Activated CD8-positive, alpha-beta memory T cell treated with anti-CD3 and anti-CD28 coated beads for 4 hours (primary cell): ENCODE results near the gene CPEB4.

Experiments used
- DNase-seq, 2 donors: peaks; one replicate each; pipeline ENCODE4 v3.0.0-alpha.2; 2020; ENCODE audit warnings: low read depth in 2 of 2

Gene CPEB4

DNA sequence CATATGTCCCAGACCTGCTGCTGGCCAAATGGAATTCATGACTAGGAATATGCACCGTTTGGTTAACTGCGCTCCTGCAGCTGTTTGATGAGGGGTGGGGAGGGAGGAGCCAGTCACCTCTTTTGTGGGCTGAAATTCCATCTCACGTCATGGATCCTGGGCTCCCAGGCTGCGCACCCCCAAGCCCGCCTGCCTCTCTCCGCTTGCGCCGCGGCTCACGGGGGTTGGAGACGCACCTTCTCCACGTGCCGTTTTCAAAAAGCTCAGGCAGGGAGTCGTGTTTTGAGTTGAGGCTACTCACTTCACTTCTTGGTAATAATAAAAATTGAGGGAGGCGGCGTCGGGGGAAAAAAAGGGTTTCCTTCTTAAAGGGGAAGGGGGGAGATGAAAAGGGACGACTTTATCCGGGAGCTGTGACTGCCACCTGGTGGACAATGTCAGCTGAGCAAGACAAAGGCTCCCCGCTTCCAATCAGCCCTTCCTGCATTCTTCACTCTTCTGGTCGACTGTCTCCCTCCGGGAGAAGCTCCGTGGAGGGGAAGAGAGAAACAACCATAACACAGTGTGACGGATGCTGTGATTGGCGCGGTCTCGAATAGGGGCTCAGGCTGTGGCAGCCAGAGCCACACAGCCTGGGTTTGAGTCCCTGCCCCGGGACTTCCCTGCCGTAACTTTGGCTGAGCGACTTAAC lies 84.9 kb downstream of the CPEB4 start:
- DNase-seq, result peak; percentile 46 to 56

- no peak for DNase-seq
Observed at GRCh38 chr5:173973616-173973969, 85.4 kb downstream of the CPEB4 start.

DNA sequence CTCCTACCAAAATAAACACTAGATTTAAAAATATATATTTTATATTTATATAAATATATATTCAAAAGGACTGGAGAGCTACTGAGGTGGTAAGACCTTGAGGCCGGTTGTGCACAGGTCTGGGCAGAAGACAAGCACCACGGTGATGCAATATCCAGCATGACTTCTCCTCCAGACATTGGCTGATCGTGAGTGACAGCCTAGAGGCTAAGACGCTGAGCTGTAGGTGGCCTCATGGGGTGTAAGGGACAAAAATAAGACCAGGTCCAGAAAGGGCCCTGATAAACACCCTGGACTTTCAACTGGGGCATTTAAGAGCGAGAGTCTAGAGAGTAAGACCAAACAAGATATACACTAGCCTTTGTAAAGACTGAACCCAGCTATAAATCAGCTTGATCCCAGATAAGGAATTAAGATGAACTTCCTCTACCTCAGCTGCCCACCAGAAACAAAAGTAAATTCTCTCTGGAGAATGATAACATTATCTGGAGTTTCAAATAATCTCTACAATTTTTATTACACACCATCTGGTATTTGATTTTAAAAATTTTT lies 86.6 kb downstream of the CPEB4 start:
- DNase-seq, result no peak

- DNase-seq, result no peak
Observed at GRCh38 chr5:173981185-173981761, 93.1 kb downstream of the CPEB4 start.

DNA sequence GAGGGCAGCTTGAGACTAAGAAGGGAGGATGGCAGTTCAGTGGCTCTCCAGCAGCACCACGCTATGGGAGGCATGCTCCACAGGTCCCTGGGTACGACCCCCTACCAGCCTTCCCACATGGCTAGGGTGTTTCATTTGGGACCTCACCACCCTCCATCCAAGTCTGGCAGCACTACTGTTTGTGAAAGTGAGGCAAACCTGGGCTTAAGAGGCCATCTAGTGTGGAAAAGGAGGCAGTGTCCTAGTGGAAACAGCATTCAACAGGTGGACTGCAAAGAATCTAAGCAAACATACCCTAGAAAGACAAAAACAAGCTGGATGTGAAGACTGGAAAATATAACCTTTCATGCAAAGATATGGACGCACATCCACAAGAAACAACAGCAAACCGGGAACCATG lies 96.1 kb downstream of the CPEB4 start:
- DNase-seq, result no peak

GRCh38 chr5:173988554-173989431 lies 100.6 kb downstream of the CPEB4 start, which contains the start of gene C5orf47:
TSS of gene C5orf47 (plus strand) at chr5:173989170. CDS start at chr5:173989264, 94 bp downstream.
- no peak for DNase-seq

DNA sequence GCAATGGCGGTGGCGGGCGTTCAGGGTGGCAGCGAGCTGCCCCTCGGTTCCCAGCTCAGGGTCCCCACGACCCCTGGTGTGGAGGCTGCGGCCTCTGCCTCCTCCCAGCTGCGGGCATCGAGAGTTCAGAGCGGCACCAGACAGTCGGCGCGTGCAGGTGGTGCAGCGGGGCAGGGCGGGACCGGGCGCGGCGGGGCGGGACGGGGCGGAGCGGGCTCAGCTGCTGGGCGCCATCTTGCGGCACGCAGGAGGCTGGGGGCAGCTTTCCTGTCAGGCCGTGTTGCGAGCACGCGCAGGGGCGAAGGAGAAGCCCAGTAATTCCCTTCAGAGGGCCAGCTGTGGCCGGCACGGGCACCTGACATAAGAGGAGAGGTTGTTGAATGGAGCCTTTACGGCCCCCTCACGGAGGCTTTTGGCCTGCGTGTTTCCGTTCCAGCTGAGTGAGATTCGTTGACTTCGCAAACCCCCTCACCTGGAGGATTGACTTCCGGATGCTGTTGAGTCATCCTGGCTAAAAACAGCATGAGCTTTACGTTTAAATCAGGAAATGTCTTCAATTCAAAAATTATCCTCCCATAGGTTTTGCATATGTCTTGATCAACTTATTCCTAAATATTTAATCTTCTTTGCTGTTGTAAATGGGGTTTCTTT lies 101.4 kb downstream of the CPEB4 start:
- no peak for DNase-seq

DNA sequence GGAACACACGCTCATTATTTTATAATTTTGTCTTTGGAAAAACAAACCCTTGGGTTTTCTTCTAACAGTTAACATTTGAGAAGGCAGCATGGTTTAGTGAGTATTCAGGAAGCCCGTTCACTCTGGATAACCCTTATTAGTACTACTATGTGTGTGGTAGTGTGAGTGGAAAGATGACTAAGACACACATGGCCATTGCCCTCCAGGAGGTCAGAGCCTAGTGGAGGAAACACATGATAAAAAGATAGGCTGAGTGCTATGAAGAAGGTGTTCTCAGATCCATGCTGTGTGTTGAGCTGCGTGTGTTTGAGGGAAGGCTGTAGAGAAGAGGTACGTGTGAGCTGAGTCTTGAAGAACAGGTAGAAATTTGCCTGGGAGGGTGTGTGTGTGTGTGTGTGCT lies 109.2 kb downstream of the CPEB4 start:
- DNase-seq, result no peak

- DNase-seq, result no peak
Observed at GRCh38 chr5:173998531-173998930, 110.4 kb downstream of the CPEB4 start.

DNA sequence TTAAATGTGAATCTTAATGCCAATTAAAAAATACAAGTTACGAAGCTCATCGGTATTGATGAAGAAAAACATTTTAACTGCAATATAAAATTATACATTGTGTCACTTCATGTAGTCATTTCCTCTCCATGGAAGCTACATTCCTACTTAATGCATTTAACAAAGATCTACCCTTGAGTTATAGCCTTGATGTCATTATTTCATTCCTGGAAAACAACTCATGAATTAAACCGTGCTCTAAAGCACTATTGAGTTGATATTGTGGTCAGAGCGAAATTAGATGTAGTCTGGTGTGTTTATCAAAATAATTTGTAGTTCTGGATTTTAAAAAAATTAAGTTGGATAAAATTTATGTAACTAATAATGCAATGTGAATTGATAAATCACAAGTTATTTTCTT lies 111.9 kb downstream of the CPEB4 start:
- DNase-seq, result no peak

- DNase-seq, result no peak
Observed at GRCh38 chr5:174003795-174004194, 115.6 kb downstream of the CPEB4 start.

- no peak for DNase-seq
Observed at GRCh38 chr5:174008922-174009321, 120.8 kb downstream of the CPEB4 start.

DNA sequence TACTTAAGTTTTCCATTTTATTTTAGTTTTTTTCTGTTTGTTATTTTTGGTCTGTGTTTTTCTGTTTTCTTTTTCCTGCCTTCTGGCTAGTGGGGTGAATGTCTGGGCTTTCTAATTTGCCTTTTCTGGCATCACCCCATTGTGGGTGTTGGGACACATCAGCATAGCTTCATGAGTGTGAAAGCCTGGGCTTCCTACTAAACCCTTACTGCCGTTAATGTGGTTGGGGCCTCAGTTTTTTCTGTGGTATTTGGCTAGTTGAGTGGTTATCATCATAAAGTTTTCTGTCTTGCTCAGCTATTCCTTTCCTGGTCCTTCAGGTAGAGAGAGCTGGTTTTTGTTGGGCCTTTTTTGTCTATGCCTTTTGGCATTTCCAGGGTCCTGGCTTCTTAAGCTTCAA lies 122.2 kb downstream of the CPEB4 start:
- no peak for DNase-seq

DNA sequence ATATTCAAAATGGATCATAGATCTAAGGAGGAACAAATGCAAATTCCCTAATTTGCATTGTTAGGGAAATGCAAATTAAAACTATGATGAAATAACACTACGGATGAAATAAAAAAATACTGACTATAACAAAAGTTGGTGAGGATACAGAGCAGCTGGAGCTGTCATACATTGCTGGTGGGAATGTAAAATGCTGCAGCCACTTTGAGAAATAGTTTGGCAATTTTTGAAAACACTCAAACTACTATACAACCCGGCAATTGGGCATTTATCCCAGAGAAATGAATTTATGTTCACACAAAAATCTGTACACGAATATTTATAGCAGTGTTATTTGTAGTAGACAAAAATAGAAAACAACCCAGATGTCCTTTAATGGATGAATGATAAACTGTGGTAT lies 123.3 kb downstream of the CPEB4 start:
- no peak for DNase-seq
